ENCODE measurements around the gene AHR.

- no peak for TF ChIP-seq CTCF (IDR thresholded peaks at IDR 0.05; ENCODE audit: low read depth, low read length, poor library complexity, severe bottlenecking)
- TF ChIP-seq EZH2phosphoT487 (IDR thresholded peaks at IDR 0.05; ENCODE audit: borderline replicate concordance, low read length): no peak
These were observed 37.7 kb downstream of the AHR start for GRCh38 chr7:17336168-17336567.
